GM23248 (cell line): ENCODE data around the gene LPP. TPM values are rescaled to one million over a fixed set of nuclear protein-coding genes. Genes with fewer than 3 reads are reported as not detected.

ENCODE experiments used
- DNase-seq: peaks from one replicate; pipeline ENCODE4 v3.0.0-alpha.2; 2015
- H2AFZ ChIP-seq: fragments of 200-600 bp; sonication (generic); 2 replicates; pipeline ENCODE4 v1.6.1; 2016; ENCODE audit warnings: antibody characterized with exemption
- H3F3A ChIP-seq: fragments of 200-600 bp; sonication (generic); 2 replicates; pipeline ENCODE4 v1.6.1; 2016; ENCODE audit warnings: mild to moderate bottlenecking, antibody characterized with exemption, mixed run types; ENCODE audit not compliant: insufficient read depth
- H3K27ac ChIP-seq: fragments of 200-600 bp; sonication (generic); 2 replicates; pipeline ENCODE4 v1.5.1; 2016; ENCODE audit warnings: mild to moderate bottlenecking
- H3K27me3 ChIP-seq: fragments of 200-600 bp; sonication (generic); replicated peaks from 2 replicates; pipeline ENCODE4 v1.6.1; 2016; ENCODE audit warnings: mild to moderate bottlenecking; ENCODE audit not compliant: insufficient read depth
- H3K36me3 ChIP-seq: fragments of 200-600 bp; sonication (generic); 2 replicates; pipeline ENCODE4 v1.6.1; 2016; ENCODE audit warnings: low read depth, mild to moderate bottlenecking
- H3K4me1 ChIP-seq: fragments of 200-600 bp; sonication (generic); 2 replicates; pipeline ENCODE4 v1.6.1; 2016; ENCODE audit warnings: mild to moderate bottlenecking; ENCODE audit not compliant: insufficient read depth
- H3K4me2 ChIP-seq: fragments of 200-600 bp; sonication (generic); one replicate; pipeline ENCODE4 v1.6.1; 2016; ENCODE audit warnings: mild to moderate bottlenecking; ENCODE audit not compliant: unreplicated experiment
- H3K4me3 ChIP-seq: fragments of 200-600 bp; sonication (generic); 2 replicates; pipeline ENCODE4 v1.5.1; 2016; ENCODE audit warnings: mild to moderate bottlenecking
- H3K79me2 ChIP-seq: fragments of 200-600 bp; sonication (generic); 2 replicates; pipeline ENCODE4 v1.6.1; 2016; ENCODE audit warnings: mild to moderate bottlenecking; ENCODE audit not compliant: insufficient read depth
- H3K9ac ChIP-seq: fragments of 200-600 bp; sonication (generic); 2 replicates; pipeline ENCODE4 v1.6.1; 2016; ENCODE audit warnings: mild to moderate bottlenecking
- H3K9me2 ChIP-seq: fragments of 200-600 bp; sonication (generic); 2 replicates; pipeline ENCODE4 v1.6.1; 2016; ENCODE audit warnings: mixed run types, mild to moderate bottlenecking, moderate library complexity; ENCODE audit not compliant: insufficient read depth
- H3K9me3 ChIP-seq: fragments of 200-600 bp; sonication (generic); one replicate; pipeline ENCODE4 v1.6.1; 2017; ENCODE audit warnings: low read depth
- H4K20me1 ChIP-seq: fragments of 200-600 bp; sonication (generic); 2 replicates; pipeline ENCODE4 v1.6.0; 2016; ENCODE audit not compliant: insufficient read depth
- EZH2 ChIP-seq: fragments of 200-600 bp; sonication (generic); IDR thresholded peaks from 2 replicates; pipeline ENCODE4 v1.6.1; 2018; ENCODE audit warnings: antibody characterized with exemption, mild to moderate bottlenecking; ENCODE audit not compliant: insufficient read depth, poor library complexity, severe bottlenecking
- EZH2phosphoT487 ChIP-seq: fragments of 200-600 bp; sonication (generic); IDR thresholded peaks from 2 replicates; pipeline ENCODE4 v1.6.1; 2018; ENCODE audit warnings: antibody characterized with exemption, moderate library complexity, mild to moderate bottlenecking, low read depth; ENCODE audit not compliant: insufficient read depth
- WGBS, 2 experiments: methylation state at CpG; one replicate each; pipeline ENCODE4 v1.1.6; 2015 to 2017; ENCODE audit warnings: low lambda C conversion rate in 2 of 2, low coverage in 1 of 2; ENCODE audit errors: missing lambda C conversion rate in 2 of 2; 5-methylcytosine and 5-hydroxymethylcytosine counted together
- in situ Hi-C: fragments of 300-500 bp; cut with MboI; formaldehyde crosslinking; loops from 2 replicates; pipeline ENCODE4 v1.15.0; 2020
- microRNA counts: library from miRNA; unstranded; fragments of <30 nt; microRNA quantifications from one replicate; lab custom pipeline; 2016
- microRNA-seq: library from miRNA; unstranded; fragments of <30 nt; microRNA quantifications from one replicate; pipeline ENCODE4, GENCODE V29; 2016; ENCODE audit warnings: borderline number of aligned reads
- polyA plus RNA-seq: library from polyadenylated mRNA; unstranded; fragments of >200 nt; fragmentation: Nextera tagmentation; extraction: Ambion mirVana; gene quantifications from 2 replicates; pipeline ENCODE4 v1.2.1, GENCODE V29; 2016
- small RNA-seq: library from RNA; depleted of rRNA; stranded (forward); fragments of <200 nt; gene quantifications from one replicate; pipeline ENCODE3, GENCODE V24; 2014; ENCODE audit warnings: low read depth, low replicate concordance
- total RNA-seq: library from RNA; depleted of rRNA; stranded (reverse); fragments of >200 nt; shearing (Covaris generic); gene quantifications from 2 replicates; pipeline ENCODE4 v1.2.3, GENCODE V29; 2014

LPP gene
- total and polyA plus RNA-seq, 2 experiments from 2014 or later = 42.8 to 61.7 TPM

- Histone ChIP-seq H3K27ac (no peak overlapping the region), H3K27me3 (no peaks in the 10 kb centered on the region), H3K9me2 (no peaks in the 10 kb centered on the region), H2AFZ (no peak overlapping the region), H3K4me1 (no peaks in the 10 kb centered on the region), H3K36me3 (no peaks in the 10 kb centered on the region), H3F3A (no peaks in the 10 kb centered on the region), H3K79me2 (no peaks in the 10 kb centered on the region), H3K4me2 (no peak overlapping the region), H3K9me3 (no peaks in the 10 kb centered on the region), H3K9ac (no peak overlapping the region), H4K20me1 (no peaks in the 10 kb centered on the region), H3K4me3 (no peak overlapping the region)
- 90% methylated on average over 7 of the region's 7 CpGs for WGBS, 2 experiments
- TF ChIP-seq EZH2phosphoT487 (no peak), EZH2 (no peak)
- in situ Hi-C loops = no loop called here
- no peak for DNase-seq
Observed at GRCh38 chr3:188937389-188937788, 783.4 kb downstream of the LPP start.

GRCh38 chr3:188938999-188939398, 785.0 kb downstream of the LPP start:
- no peak overlapping the region for H3K27ac ChIP-seq
- in situ Hi-C loops = no loop called here
- H2AFZ ChIP-seq = no peak overlapping the region
- peaks cover 7% of the 10 kb centered on the region for H3F3A ChIP-seq
- no peaks in the 10 kb centered on the region for H3K4me1 ChIP-seq
- TF ChIP-seq EZH2phosphoT487 (no peak), EZH2 (no peak)
- H3K9ac ChIP-seq = no peak overlapping the region
- no peak overlapping the region for H3K4me2 ChIP-seq
- H3K27me3 ChIP-seq = no peaks in the 10 kb centered on the region
- H3K9me2 ChIP-seq = no peaks in the 10 kb centered on the region
- DNase-seq = no peak
- no peaks in the 10 kb centered on the region for H3K9me3 ChIP-seq
- H3K36me3 ChIP-seq = no peaks in the 10 kb centered on the region
- no peaks in the 10 kb centered on the region for H3K79me2 ChIP-seq
- H3K4me3 ChIP-seq = no peak overlapping the region
- H4K20me1 ChIP-seq = no peaks in the 10 kb centered on the region
- 96% methylated on average over 3 of the region's 3 CpGs for WGBS, 2 experiments

GRCh38 chr3:188939814-188940572, 786.0 kb downstream of the LPP start:
- Histone ChIP-seq H3K9me2 (no peaks in the 10 kb centered on the region), H4K20me1 (no peaks in the 10 kb centered on the region)

More at GRCh38 chr3:188939814-188940572, 786.0 kb downstream of the LPP start:
- 84% methylated on average over 5 of the region's 5 CpGs for WGBS, 2 experiments
- H3F3A ChIP-seq = peaks cover 9% of the 10 kb centered on the region
- in situ Hi-C loops = no loop called here
- H3K4me2 ChIP-seq = no peak overlapping the region
- no peak for DNase-seq
- no peaks in the 10 kb centered on the region for H3K36me3 ChIP-seq
- no peaks in the 10 kb centered on the region for H3K79me2 ChIP-seq
- H3K27me3 ChIP-seq = no peaks in the 10 kb centered on the region
- TF ChIP-seq EZH2 (no peak), EZH2phosphoT487 (no peak)
- H3K9ac ChIP-seq = no peak overlapping the region
- no peak overlapping the region for H3K27ac ChIP-seq
- H3K9me3 ChIP-seq = no peaks in the 10 kb centered on the region
- H3K4me3 ChIP-seq = no peak overlapping the region
- H3K4me1 ChIP-seq = no peaks in the 10 kb centered on the region
- H2AFZ ChIP-seq = no peak overlapping the region

MicroRNA genes within 50 kb of the gene (microRNA counts, 767-probe panel; counts per million panel counts)
- microRNA hsa-miR-28-3p (lab: Ali Mortazavi, UCI) (447 counts per million, percentile 86 among the panel's probes with 10 or more counts), microRNA hsa-miR-28-5p (lab: Ali Mortazavi, UCI) (3,771 counts per million, percentile 88 among the panel's probes with 10 or more counts)

Small RNA genes lying within 50 kb of the gene (microRNA-seq; reads per million reads assigned to microRNA genes)
- 4,192 reads per million, percentile 89 among the genes with 10 or more reads in this experiment for gene MIR28

Small RNA genes lying within 50 kb of the gene (small RNA-seq; reads per million reads assigned to genes)
- 94.6 reads per million, percentile 94 among the genes with 10 or more reads in this experiment for gene MIR28
